Heart right ventricle (tissue), 16 donors: ENCODE measurements around the gene PARD3. TPM values are rescaled to one million over a fixed set of nuclear protein-coding genes. Genes with fewer than 3 reads are reported as not detected.

ENCODE experiments used
- ATAC-seq, 8 donors: fragments of 200-7000 bp; cut with Tn5 transposase; one replicate each; pipeline ENCODE4 v1.9.1; 2020; ENCODE audit warnings: mild to moderate bottlenecking in 8 of 8, moderate library complexity in 8 of 8, moderate number of reproducible peaks in 1 of 8
- DNase-seq, 2 donors: peaks; one replicate each; pipeline ENCODE4 v3.0.0-alpha.2; 2020
- H3K27ac ChIP-seq, 10 donors: fragments of 200-600 bp; sonication (generic) in 2 of 10; one replicate each; pipeline versions ENCODE4 v1.5.0 to v1.8.0; 2020 to 2022; ENCODE audit warnings: mild to moderate bottlenecking in 3 of 10
- H3K27me3 ChIP-seq, 7 donors: fragments of 200-600 bp; one replicate each; pipeline ENCODE4 v1.8.0; 2021 to 2022; ENCODE audit warnings: mild to moderate bottlenecking in 2 of 7
- H3K36me3 ChIP-seq, 9 donors: fragments of 200-600 bp; sonication (generic) in 1 of 9; one replicate each; pipeline versions ENCODE4 v1.5.0 to v1.8.0; 2020 to 2022; ENCODE audit warnings: mild to moderate bottlenecking in 2 of 9
- H3K4me1 ChIP-seq, 9 donors: fragments of 200-600 bp; sonication (generic) in 1 of 9; one replicate each; pipeline versions ENCODE4 v1.5.0 to v1.8.0; 2020 to 2022; ENCODE audit warnings: mild to moderate bottlenecking in 4 of 9
- H3K4me3 ChIP-seq, 10 donors: fragments of 200-600 bp; sonication (generic) in 2 of 10; one replicate each; pipeline versions ENCODE4 v1.5.0 to v1.8.0; 2020 to 2022; ENCODE audit warnings: mild to moderate bottlenecking in 7 of 10, moderate library complexity in 2 of 10
- H3K9me3 ChIP-seq, 11 donors: fragments of 200-600 bp in 10 of 11; sonication (generic) in 2 of 11; one replicate each; pipeline versions ENCODE4 v1.5.0 to v1.8.0; 2013 to 2022; ENCODE audit warnings: mild to moderate bottlenecking in 2 of 11, control low read depth in 1 of 11, moderate library complexity in 1 of 11
- CTCF ChIP-seq, 9 donors: fragments of 200-600 bp; sonication (generic) in 2 of 9; IDR thresholded peaks; one replicate each; pipeline versions ENCODE4 v1.5.0 to v1.8.0; 2021 to 2022; ENCODE audit warnings: antibody characterized with exemption in 9 of 9, mild to moderate bottlenecking in 5 of 9, moderate library complexity in 1 of 9
- WGBS, 2 donors: extraction: QIAGEN DNeasy Blood & Tissue Kit; methylation state at CpG; one replicate each; pipeline ENCODE4 v1.1.7; 2013; ENCODE audit warnings: inconsistent platforms in 1 of 2; 5-methylcytosine and 5-hydroxymethylcytosine counted together
- intact Hi-C, 10 donors: fragments of 100-400 bp; cut with DNase I; formaldehyde crosslinking; loops; one replicate each; pipeline versions ENCODE4 v1.11.1 to v1.14.2; 2022
- polyA plus RNA-seq, 2 donors: library from polyadenylated mRNA; stranded (reverse); fragments of 200-250 nt; gene quantifications; one replicate each; pipeline ENCODE4 v1.2.3, GENCODE V29; 2013
- total RNA-seq, 10 donors: library from RNA; stranded (reverse); fragmentation: NEBNext Ultra II Directional in 3 of 10; extraction: Animal tissue kit (Norgen Biotek cat#: 25700) in 3 of 10; gene quantifications; one replicate each; pipeline versions ENCODE4 v1.2.1 to v1.2.4, GENCODE V29; 2021 to 2023
- donor health status: Arrhythmogenic right ventricular cardiomyopathy.
- donor health status: ischemic (EF 13 %, LVEDD 7.1; RV severe dilation, severe dysfunction).
- donor health status: healthy with polysubstance abuse.
- donor health status: DM: no; HTN: yes; CAD: no.
- donor health status: DM: no; HTN: no; CAD: no.
- donor health status: ischemic (EF 25% LVEDD 6.9; RV normal size, moderate dysfunction).
- donor health status: ischemic (EF 25% LVEDD 5.7; RV mildly dilated, moderate dysfunction).
- donor health status: healthy.
- donor health status: DM: yes; HTN: yes; CAD: no.
- donor health status: Ischemic cardiomyopathy.
- donor health status: ischemic (EF 35%, LVEDD 5.7; RV mildly dilated, moderate dysfunction).
- donor health status: nonischemic (EF 11% LVEDD 7.7; RV severe dilation, severe dysfunction).
- donor health status: DM: yes; HTN: yes; CAD: no.
- donor health status: PGD.
- donor health status: ischemic (EF 29% LVEDD 5.4; RV normal size, mild dysfunction).
- donor health status: nonischemic (EF 23%, LVEDD 6.1; RV moderate dilation, normal function).

PARD3 gene
- total and polyA plus RNA-seq, 12 donors = 19.7 to 41.8 (median 34.2) TPM

GRCh38 chr10:34464591-34464990, 350.5 kb downstream of the PARD3 start:
- ATAC-seq = no peak
- no peak for TF ChIP-seq CTCF (IDR thresholded peaks at IDR 0.05)
- Histone ChIP-seq H3K4me1 (no peaks in the 10 kb centered on the region), H3K27me3 (no peaks in the 10 kb centered on the region), H3K27ac (no peak overlapping the region), H3K36me3 (peaks cover 0 to 9% (median 0%) of the 10 kb centered on the region in 9 donors), H3K9me3 (no peaks in the 10 kb centered on the region), H3K4me3 (no peak overlapping the region)
- intact Hi-C loops = no loop called here
- DNase-seq = no peak

- TF ChIP-seq CTCF (IDR thresholded peaks at IDR 0.05) = no peak
- H3K4me1 ChIP-seq = no peaks in the 10 kb centered on the region
- H3K27me3 ChIP-seq = no peaks in the 10 kb centered on the region
- DNase-seq (no peak), ATAC-seq (no peak)
- peaks cover 0 to 3% (median 0%) of the 10 kb centered on the region in 9 donors for H3K36me3 ChIP-seq
- no peak overlapping the region for H3K4me3 ChIP-seq
- no peaks in the 10 kb centered on the region for H3K9me3 ChIP-seq
- WGBS, 2 donors = 85 to 90% methylated on average over 3 of the region's 3 CpGs
- intact Hi-C loops = no loop called here
- H3K27ac ChIP-seq = no peak overlapping the region
Measured at GRCh38 chr10:34464000-34464399, 351.1 kb downstream of the PARD3 start.

- H3K27me3 ChIP-seq = no peaks in the 10 kb centered on the region
- no peaks in the 10 kb centered on the region for H3K9me3 ChIP-seq
- no peak for DNase-seq
- no peak overlapping the region for H3K27ac ChIP-seq
- ATAC-seq = no peak
- TF ChIP-seq CTCF (IDR thresholded peaks at IDR 0.05) = no peak
- intact Hi-C loops = no loop called here
- 83 to 85% methylated on average over 1 of the region's 1 CpG for WGBS, 2 donors
- no peak overlapping the region for H3K4me3 ChIP-seq
- H3K4me1 ChIP-seq = no peaks in the 10 kb centered on the region
- no peaks in the 10 kb centered on the region for H3K36me3 ChIP-seq
Measured at GRCh38 chr10:34462993-34463392, 352.1 kb downstream of the PARD3 start.

GRCh38 chr10:34462056-34462455, 353.0 kb downstream of the PARD3 start:
- no peaks in the 10 kb centered on the region for H3K4me1 ChIP-seq
- no peak overlapping the region for H3K4me3 ChIP-seq
- H3K36me3 ChIP-seq = no peaks in the 10 kb centered on the region
- intact Hi-C loops = no loop called here
- H3K27me3 ChIP-seq = no peaks in the 10 kb centered on the region
- no peaks in the 10 kb centered on the region for H3K9me3 ChIP-seq
- ATAC-seq = no peak
- TF ChIP-seq CTCF (IDR thresholded peaks at IDR 0.05) = no peak
- 76 to 77% methylated on average over 3 of the region's 3 CpGs for WGBS, 2 donors
- H3K27ac ChIP-seq = no peak overlapping the region
- no peak for DNase-seq
